CD4-positive, alpha-beta T cell treated with Interleukin-12 subunit alpha and Interleukin-12 subunit beta, for 1 hour (primary cell): ENCODE data around the gene ZNRF1.
"Not testable (repeated sequence)": the region's sequence is repeated elsewhere in the genome, so short reads cannot be mapped to it uniquely, and the experiment has no call there.

Experiments used
- DNase-seq: peaks from one replicate; pipeline ENCODE4 v3.0.0-alpha.2; 2020

Gene ZNRF1

DNA sequence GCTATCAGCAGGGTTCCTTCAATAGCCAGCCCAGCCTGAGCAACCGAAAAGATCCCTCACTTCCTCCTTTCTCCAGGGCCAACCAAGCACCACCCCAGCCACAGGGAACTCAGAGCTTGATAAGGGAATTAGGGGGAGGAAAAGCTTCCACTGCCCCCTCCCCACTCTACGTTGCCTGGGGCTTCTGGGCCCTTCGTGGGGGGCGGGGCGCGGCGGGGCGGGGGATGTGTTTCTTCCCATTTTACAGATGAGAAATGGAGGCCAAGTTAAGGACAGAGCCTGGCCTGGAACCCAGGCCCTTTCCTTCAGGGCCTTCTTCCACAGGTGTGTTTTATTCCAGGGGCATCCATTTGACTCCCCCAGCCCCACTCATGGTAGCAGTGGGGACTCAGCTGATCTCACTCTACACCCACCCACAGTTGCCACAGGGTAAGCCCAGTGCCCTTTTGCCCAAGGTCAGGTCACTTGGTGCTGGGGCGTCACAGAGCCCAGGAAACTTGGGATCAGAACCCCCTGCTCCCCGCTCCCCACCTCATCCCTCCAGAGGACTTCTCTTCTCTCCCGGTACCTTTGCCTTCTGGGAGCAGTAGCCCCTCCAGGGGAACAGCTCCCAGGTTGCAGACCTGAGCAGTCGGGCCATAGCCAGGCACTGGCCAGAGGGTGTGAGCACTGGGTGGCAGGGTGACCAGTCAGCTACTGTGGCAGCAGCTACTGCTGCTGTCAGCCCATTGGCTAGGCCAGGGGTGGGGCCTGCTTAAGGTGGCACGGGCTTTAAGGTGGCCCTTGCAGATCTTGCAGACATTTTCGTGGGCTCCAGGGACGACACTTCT is 117.5 kb downstream of the ZNRF1 start, which contains the start of gene LDHD:
Gene LDHD (minus strand): TSS at position 700 of the 830 bp plus-strand sequence. CDS start 60 bp downstream, at position 640.
- DNase-seq = no peak

GRCh38 chr16:75116911-75117245 is 118.1 kb downstream of the ZNRF1 start:
- DNase-seq = no peak

GRCh38 chr16:75118943-75119539 is 120.2 kb downstream of the ZNRF1 start:
- DNase-seq = no peak

- DNase-seq = no peak
These were observed 121.4 kb downstream of the ZNRF1 start for GRCh38 chr16:75120253-75120652.

DNA sequence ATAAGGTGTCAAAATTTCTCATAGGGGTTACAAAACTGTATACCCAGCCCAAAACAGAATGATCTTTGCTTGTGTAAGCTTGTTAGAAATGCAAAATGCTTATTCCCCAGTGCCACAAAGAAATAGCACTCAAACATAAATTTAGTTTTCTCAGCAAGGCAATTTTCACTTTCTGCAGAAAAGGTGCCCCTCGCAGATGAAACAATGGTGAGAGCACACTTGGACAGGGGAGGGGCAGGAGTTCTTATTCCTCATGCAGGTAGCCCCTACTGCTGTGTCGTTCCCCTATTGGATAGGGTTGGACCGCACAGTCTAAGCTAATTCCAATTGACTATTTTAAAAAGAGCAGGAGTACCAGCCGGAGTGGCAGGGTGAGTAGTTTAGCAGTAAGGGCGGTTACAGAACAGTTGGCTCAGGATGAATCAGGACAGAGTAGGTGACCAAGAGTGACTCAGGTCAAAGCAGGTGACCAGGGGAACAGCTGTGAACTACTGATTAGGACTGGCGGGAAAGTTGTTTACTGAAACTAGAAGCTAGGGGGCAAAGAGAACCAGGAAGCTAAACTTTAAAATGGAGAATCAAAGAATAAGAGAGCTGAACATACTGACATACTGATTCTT is 123.2 kb downstream of the ZNRF1 start:
- DNase-seq = no peak

DNA sequence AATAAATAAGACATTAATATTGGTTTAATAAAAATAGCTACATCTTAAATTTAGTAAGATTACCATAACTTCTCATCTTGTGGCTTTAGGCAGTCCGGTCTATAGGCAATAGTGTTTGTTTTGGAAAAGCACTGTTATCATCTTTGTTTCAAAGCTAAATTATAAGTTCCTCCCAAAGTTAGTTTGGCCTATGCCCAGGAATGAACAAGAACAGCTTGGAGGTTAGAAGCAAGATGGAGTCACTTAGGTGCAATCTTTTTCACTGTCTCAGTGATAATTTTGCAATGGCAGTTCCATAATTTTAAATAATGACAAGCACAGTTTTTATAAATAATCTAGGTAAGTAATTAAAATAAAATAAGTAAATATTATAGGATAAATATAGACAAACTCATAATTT is 123.8 kb downstream of the ZNRF1 start:
- no peak for DNase-seq

DNA sequence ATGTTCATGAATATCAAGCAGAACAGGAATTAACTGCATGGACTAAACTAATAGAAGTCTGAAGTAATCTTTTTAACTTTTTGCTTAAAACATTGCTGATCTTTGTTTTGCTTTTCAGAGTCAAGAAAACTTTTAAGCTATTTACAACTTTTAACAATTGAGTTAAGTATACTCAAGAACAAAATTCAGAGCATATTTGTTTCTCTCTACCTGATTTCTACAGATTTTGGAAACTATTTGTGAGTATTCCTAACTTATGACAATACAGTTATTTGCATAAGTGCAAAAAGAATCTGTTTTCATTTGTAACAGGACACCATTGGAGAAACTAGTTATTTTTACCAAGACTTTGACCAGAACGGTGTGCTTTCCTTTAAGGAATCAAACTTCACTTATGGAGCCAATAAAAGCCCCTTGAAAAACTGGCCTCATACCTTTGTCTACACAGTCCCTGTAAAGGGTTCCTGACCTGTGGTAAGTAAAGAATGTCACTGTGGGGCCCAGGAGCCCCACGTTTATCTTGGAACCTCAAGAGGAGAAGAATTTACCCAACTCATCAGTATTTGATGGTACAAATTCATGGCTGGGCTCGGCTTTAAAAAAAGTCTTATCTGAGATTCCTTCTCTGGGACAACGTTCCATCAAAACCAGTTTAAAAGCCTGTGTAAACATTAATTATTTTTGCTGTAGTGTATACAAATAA is 129.0 kb downstream of the ZNRF1 start:
- no peak for DNase-seq

DNA sequence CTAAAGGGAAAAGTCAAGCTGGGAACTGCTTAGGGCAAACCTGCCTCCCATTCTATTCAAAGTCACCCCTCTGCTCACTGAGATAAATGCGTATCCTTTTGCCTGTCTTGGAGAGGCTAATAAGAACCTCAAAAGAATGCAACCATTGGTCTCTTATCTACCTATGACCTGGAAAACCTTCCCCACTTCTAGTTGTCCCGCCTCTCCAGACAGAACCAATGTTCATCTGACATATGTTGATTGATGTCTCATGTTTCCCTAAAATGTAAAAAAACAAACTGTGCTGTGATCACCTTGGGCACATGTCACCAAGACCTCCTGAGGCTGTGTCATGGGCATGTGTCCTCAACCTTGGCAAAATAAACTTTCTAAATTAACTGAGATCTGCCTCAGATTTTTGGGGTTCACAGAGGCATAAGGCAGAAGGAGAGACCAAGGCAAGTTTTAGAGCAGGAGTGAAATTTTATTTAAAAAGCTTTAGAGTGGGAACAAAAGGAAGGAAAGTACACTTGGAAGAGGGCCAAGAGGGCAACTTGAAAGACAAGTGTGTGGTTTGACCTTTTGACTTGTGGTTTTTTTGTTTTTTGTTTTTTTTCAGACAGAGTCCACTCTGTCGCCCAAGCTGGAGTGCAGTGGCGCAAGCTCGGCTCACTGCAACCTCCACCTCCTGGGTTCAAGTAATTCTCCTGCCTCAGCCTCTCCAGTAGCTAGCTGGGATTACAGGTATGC is 130.8 kb downstream of the ZNRF1 start:
- DNase-seq = not testable (repeated sequence)

GRCh38 chr16:75130150-75130771 is 131.4 kb downstream of the ZNRF1 start:
- DNase-seq = no peak

GRCh38 chr16:75131081-75131480 is 132.3 kb downstream of the ZNRF1 start:
- no peak for DNase-seq

- DNase-seq = no peak
These were observed 139.4 kb downstream of the ZNRF1 start for GRCh38 chr16:75138233-75138632.

DNA sequence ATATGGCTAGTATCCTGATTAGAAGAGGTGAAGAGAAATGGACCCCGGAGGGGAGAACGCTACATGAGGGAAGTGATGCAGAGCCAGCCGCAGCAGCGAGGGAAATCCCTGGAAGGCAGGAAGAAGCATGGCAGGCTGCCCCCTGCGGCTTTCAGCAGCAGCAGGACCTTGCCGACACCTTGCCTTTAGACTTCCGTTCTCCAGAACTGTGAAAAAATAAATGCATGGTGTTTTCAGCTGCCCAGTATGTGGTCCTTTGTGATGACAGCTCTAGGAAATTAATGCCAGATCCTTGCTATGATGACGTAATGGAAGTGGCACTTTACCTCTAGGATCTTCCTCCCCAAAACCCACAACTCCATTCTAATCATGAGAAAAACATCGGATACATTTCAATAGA is 139.8 kb downstream of the ZNRF1 start:
- no peak for DNase-seq

GRCh38 chr16:75139498-75139897 is 140.7 kb downstream of the ZNRF1 start:
- no peak for DNase-seq

DNA sequence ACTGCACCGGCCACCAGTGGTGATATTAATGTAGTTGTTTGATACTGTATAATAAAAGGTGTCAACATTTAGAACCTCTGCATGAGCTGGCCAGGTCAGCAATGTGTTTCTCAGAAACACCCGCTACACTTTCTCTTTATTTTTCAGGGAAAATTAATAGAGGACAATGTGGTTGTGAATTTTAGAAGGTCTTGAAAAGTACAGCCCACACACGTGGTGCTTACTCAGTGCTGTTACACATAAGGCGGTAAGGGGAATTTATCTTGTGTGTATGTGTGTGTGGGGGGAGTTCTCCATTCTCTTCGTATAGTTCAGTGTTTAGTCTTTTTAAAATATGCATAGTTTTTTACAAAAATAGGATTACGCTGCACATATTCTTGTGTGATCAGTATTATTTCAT is 145.1 kb downstream of the ZNRF1 start:
- DNase-seq = no peak

DNA sequence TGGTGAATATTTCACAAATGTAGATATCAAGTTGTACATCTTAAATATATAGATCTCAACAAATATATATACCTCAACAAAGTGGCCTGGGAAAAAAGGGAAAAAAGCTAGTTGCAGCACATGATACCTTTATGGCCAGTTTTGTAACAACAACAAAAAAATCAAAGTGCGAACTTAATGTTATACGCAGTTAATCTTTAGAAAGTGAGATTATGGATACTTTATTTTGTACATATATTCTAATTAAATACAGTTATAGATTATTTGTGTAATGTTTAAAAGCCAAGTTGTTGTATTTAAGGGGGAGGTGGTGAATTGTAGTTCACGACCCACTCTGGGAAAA is 149.1 kb downstream of the ZNRF1 start:
- no peak for DNase-seq

DNA sequence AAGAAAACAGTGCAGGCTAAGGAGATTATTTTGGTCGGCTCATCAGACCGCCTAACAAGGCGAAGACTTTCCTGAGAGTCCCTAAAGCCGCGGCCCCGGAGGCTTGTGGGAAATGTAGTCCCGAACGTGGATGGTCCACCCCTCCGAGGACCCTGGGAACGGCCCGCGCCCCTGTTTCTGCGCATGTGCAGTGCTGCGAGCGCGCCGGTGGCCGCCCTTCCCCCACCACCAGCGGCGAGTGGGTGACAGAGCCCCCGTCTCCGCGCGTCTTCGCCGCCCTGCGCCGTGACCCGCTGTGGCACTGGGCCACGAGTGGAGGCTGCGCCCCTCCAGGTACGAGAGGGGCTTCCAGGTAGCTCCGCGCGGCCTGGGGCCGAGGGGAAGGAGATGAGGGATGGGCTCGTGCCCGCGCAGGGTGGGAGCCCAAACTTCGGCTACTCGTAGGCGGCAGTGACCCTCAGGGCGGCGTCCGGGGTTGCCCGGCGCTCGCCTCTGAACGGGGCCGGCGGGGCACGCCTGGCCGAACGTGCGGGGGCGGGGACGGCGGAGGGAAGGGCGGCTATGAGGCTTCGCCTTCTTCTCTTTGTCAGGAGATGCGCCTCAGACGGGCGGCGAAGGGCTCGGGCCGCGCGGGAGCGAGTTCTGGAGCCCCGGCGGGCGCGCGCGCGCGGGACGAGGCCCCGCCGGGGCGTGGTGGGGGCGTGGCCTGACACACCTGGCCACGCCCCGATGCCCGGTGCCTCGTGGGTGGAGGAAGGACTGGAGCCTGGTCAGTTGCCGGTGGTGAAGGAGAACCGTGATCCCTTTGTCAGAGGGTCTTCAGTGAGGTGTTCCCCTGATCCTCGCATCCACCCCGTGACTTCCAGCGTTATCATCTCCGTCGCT is 149.7 kb downstream of the ZNRF1 start, which contains the start of gene ZFP1:
Gene ZFP1 (plus strand): TSS at position 214 of the 885 bp plus-strand sequence. CDS start 4,428 bp downstream, outside the sequence.
- peak; percentile 95 for DNase-seq

DNA sequence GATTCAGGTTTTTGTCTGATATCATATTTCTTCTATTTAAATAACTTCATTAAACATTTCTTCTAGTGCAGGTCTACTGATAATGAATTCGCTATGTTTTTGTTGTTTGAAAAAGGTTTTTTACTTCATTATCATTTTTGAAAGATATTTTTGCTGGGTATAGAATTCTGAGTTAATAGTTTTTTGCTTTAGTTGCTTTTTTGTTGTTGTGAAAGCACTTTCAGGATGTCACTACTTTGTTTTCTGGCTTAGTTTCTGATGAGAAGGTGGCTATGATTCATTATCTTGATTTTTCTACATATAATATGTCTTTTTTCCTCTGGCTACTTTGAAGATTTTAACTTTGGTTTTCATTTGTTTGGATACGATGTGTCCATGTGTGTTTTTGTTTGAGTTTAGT is 153.0 kb downstream of the ZNRF1 start:
- no peak for DNase-seq

GRCh38 chr16:75152635-75153034 is 153.8 kb downstream of the ZNRF1 start:
- no peak for DNase-seq

DNA sequence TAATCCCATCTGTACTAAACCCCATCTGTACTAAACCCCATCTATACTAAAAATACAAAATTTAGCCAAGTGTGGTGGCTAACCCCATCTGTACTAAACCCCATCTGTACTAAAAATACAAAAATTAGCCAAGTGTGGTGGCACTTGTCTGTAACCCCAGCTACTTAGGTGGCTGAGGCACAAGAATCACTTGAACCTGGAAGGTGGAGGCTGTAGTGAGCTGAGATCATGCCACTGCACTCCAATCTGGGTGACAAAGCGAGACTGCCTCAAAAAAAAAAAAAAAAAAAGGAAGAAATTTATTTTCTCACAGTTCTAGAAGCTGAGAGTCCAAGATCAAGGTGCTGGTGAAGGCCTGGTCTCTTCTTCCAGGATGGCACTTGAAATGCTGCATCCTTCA is 161.6 kb downstream of the ZNRF1 start:
- no peak for DNase-seq
